ENCODE data around the gene TRIM25. TPM values are rescaled to one million over a fixed set of nuclear protein-coding genes. Genes with fewer than 3 reads are reported as not detected.

Gene TRIM25
- total RNA-seq, 1 experiment from 2014 or later, result 135 TPM

GRCh38 chr17:56851008-56851407, 62.8 kb downstream of the TRIM25 start:
- Histone ChIP-seq H3K9me2 (ENCODE audit: insufficient read depth) (no peaks in the 10 kb centered on the region), H4K20me1 (ENCODE audit: insufficient read depth) (no peaks in the 10 kb centered on the region), H2AFZ (ENCODE audit: low read depth, low read length, poor library complexity, severe bottlenecking) (no peak overlapping the region), H3K79me2 (ENCODE audit: insufficient read depth, low read length) (no peaks in the 10 kb centered on the region), H3K9ac (ENCODE audit: low read length) (no peak overlapping the region), H3K4me3 (replicated peaks in 1 of 2; ENCODE audit: low read depth in 1 of 2, low read length in 2 of 2) (no peak overlapping the region), H3K36me3 (ENCODE audit: control insufficient read depth in 1 of 2, insufficient read depth in 2 of 2, low read length in 2 of 2) (no peaks in the 10 kb centered on the region), H3K9me3 (ENCODE audit: control insufficient read depth in 1 of 2, insufficient read depth in 1 of 2, low read depth in 1 of 2, low read length in 2 of 2) (no peaks in the 10 kb centered on the region), H3K27ac (ENCODE audit: low read depth, low read length) (no peak overlapping the region), H3K4me1 (ENCODE audit: control insufficient read depth in 1 of 2, insufficient read depth in 2 of 2, low read length in 2 of 2) (no peaks in the 10 kb centered on the region), H3K27me3 (ENCODE audit: insufficient read depth, low read length) (no peaks in the 10 kb centered on the region), H3K4me2 (ENCODE audit: low read length) (no peak overlapping the region)
- no TSS peak for BruUV-seq (replicated peaks)
- no peak for DNase-seq (ENCODE audit: low read depth, low spot score)
- TF ChIP-seq EZH2phosphoT487 (IDR thresholded peaks at IDR 0.05; ENCODE audit: borderline replicate concordance) (no peak), CEBPB (IDR thresholded peaks at IDR 0.05; ENCODE audit: low read depth) (no peak), RAD21 (IDR thresholded peaks at IDR 0.05; ENCODE audit: low read depth) (no peak), CTCF (IDR thresholded peaks at IDR 0.05 in 2 of 3, conservative IDR thresholded peaks at IDR 0.05 in 1 of 3; ENCODE audit: borderline replicate concordance in 1 of 3, insufficient read depth in 1 of 3, low read depth in 2 of 3, low read length in 2 of 3) (no peak), ZFX (IDR thresholded peaks at IDR 0.05) (no peak), ZNF274 (IDR thresholded peaks at IDR 0.05; ENCODE audit: low read depth, low read length) (no peak), TCF7L2 (IDR thresholded peaks at IDR 0.05; ENCODE audit: borderline replicate concordance, extremely low read depth, insufficient read depth, insufficient read length) (no peak), SP1 (IDR thresholded peaks at IDR 0.05; ENCODE audit: low read depth) (no peak)
- TF ChIP-seq, protein P1, sequence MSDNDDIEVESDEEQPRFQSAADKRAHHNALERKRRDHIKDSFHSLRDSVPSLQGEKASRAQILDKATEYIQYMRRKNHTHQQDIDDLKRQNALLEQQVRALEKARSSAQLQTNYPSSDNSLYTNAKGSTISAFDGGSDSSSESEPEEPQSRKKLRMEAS (IDR thresholded peaks at IDR 0.05), result no peak
- TF ChIP-seq, protein P2, sequence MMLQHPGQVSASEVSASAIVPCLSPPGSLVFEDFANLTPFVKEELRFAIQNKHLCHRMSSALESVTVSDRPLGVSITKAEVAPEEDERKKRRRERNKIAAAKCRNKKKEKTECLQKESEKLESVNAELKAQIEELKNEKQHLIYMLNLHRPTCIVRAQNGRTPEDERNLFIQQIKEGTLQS (IDR thresholded peaks at IDR 0.05), result no peak
- POLR2A ChIA-PET, result no interaction called here
- intact Hi-C loops (cut with micrococcal nuclease), result no loop called here
- RAD21 ChIA-PET (ENCODE audit: low non-redundant PET in 1 of 2, low total read pairs in 2 of 2, uncharacterized antibody in 2 of 2, unreplicated experiment in 2 of 2), result no interaction called here
- no peak for ATAC-seq
- CTCF ChIA-PET, result no interaction called here

Data from HCT116 (cell line).